NCI-H446 treated with DMSO at 0.1 percent for 48 hours (cell line): Measurements from ENCODE around the gene MYOZ2.
"Not testable (repeated sequence)": the region's sequence is repeated elsewhere in the genome, so short reads cannot be mapped to it uniquely, and the experiment has no call there.

Experiments used
- DNase-seq: peaks from one replicate; lab custom pipeline; 2025; lab: John Stamatoyannopoulos, UW

MYOZ2 gene

DNA sequence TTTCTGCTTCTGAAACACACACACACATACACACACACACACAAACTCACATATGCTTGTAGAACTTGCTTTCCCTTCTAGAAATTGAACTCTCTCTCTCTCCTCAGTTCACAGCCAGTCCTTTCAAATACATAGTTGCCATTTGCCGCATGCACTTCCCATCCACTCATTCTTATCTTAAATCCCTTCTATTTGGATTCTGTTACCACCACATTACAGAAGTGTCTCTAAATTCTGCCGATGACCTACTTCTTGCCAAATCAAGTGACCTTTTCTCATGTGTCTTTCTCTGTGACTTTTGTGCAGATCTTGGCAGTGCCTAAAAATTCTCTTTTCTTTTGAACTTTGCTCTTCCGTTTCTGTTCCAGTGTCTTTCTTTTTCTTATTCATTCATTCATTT lies 7.5 kb upstream of the MYOZ2 start:
- no peak for DNase-seq

DNA sequence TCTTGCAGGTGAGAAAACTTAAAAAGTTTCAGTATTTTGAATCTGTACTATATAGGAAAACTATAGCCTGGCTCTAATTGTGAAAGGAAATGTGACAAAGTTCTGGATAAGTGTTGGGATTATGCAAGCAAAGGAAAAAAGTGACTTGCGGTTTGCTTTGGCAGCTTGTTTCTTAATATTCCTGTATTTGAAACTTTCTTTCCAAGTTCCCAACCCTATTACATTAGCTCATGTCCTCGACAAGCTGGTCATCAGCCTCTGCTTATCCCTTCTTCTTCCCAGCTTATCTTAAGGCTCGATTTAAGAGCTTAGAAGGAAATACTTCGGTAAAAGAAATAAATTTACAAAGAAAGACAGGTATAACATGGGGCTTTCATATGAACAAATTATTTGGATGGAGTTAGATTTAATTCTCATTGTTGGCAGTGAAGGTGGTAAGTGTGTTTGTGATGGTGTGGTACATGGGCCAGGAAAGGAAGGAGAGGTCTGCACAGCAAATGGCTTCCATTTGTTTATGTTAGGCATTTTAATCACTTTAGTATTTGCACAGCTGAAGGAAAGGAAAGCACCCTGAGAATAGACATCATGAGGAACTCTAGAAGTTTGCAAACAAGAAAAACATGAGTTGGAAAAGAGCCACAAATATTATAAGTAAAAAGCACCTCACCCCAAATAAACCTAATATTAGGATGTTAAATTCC lies 5.1 kb upstream of the MYOZ2 start:
- no peak for DNase-seq

DNA sequence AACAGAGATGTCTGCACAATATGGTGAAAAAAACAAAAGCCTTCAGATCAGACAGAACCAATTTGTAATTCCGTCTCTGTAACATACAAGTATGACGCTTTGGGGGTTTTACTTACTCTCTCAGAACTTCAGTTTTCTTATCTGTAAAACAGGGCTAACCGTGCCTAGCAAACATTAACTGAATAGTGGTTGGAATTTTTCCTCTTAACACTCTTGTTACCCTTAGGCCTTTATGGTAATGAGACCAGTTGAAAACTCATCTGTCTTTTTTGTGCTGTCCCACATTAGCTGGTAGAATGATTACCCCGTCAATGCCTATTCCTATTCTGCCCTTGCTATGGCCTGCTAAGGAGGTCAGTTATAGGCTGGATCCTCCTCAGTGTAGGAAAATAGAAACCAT lies 4.5 kb upstream of the MYOZ2 start:
- no peak for DNase-seq

DNA sequence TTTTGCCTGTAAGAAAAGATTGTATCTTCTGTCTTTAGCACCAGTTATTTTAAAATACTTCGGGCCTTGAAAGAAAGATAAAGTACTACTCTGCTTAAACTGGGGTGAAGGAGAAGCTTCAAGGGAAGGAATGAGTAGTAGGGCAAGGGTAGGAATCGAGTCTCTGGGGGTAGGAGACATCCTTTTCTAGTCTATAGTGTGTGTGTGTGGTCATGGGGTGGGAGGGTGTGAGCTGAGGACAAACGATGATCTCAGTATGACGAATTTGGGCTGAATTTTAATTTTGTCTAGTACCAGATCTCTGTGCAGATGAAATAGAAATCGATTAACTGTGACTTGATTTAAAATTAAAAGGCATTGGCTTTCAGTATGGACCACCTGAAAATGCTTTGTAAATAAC lies 3.3 kb upstream of the MYOZ2 start:
- DNase-seq: no peak

DNA sequence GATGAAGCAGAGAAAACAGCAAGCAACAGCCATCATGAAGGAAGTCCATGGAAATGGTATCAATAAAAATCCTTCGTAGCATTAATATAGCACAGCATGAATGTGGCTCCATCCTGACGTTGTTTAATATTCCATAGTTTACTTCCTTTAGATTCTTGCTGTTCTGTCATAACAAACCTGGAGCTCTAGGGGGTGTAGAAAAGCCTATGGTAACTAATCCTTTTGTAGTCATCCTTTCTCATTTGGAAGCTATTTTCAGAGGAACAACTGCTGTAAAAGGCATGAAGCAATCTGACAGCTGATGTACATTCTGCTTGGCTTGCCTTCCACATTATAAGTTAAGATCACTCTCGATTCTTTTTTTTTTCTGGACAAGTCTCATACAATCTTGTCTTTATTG lies 914 bp downstream of the MYOZ2 start:
- DNase-seq: no peak

- no peak for DNase-seq
Observed at GRCh38 chr4:119138046-119138445, 2.4 kb downstream of the MYOZ2 start.

GRCh38 chr4:119139311-119139710 lies 3.7 kb downstream of the MYOZ2 start:
- DNase-seq: no peak

- DNase-seq: no peak
Observed at GRCh38 chr4:119139822-119140252, 4.2 kb downstream of the MYOZ2 start.

- not testable (repeated sequence) for DNase-seq
Observed at GRCh38 chr4:119141283-119141682, 5.7 kb downstream of the MYOZ2 start.

DNA sequence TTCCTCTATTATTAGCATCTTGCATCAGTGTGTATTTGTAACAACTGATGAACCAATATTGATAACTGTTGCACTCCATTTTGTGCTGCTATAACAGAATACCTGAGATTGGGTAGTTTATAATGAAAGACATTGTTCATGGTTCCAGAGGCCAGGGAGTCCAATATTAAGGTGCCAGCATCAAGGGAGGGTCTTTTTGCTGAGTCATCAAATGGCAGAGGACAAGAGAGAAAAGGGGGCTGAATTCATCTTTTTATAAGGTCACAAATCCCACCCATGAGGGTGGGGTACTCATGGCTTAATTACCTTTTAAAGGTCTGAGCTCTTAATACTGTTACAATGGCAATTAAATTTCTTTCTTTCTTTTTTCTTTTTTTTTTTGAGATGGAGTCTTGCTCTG lies 7.2 kb downstream of the MYOZ2 start:
- no peak for DNase-seq

GRCh38 chr4:119143341-119143740 lies 7.7 kb downstream of the MYOZ2 start:
- not testable (repeated sequence) for DNase-seq

DNA sequence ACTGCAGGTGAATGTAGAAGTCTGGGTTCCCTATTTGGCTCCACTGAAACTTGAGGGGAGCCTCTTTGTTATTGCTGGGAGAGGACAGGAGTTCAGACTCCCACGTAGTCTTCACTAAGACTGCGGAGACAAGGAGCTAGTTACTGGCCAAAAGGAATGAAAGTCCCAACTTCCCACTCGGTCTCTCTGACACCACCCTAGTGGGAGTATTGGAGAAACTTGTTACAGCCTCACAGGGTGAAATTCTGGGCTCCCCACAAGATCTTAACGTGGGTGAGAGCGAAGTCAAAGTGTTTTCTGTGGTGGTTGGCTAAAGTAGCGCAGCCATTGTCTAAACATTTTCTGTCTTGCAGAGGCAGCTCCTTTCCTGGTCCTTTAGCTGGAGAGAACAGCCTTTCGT lies 13.5 kb downstream of the MYOZ2 start:
- DNase-seq: no peak

- no peak for DNase-seq
Observed at GRCh38 chr4:119151161-119151560, 15.5 kb downstream of the MYOZ2 start.

DNA sequence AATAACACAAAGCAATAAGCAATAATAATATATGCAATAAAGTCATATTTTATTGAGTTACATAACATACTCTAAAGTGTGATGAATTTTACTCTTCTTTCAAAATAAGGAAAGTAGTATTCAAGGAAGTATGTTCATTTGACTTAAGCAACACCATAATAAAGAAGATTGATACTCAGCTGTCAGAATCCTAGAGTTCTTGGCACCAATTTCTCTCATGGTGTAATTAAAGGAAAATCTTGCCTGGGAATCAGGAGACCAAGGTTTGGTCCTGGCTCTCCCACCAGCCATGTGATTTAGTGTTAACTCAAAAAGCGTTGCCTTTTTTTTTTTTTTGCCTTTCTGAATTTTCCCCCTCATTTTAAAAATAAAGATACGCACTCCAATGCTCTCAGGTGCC lies 17.1 kb downstream of the MYOZ2 start:
- DNase-seq: no peak

DNA sequence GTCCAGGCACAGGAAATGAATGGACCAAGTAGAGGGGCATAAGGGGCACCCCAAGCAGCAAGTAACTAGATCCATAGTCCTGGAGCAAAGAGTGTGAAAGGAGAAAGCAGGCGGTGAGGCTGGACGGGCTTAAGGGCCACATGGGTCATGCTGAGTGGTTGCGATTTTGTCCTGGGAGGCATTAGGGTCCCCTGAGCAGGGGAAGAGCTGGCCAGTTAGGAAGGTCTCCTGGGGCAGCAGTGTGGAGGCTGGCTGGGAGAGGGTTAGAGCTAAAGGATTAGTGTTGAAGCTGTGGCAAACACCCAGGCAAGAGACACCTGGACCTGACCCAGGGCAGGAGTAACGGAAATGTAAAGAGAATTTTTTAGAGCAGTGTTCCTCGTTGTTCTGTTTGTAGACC lies 26.5 kb downstream of the MYOZ2 start:
- DNase-seq: no peak

- no peak for DNase-seq
Observed at GRCh38 chr4:119165767-119166166, 30.1 kb downstream of the MYOZ2 start.

DNA sequence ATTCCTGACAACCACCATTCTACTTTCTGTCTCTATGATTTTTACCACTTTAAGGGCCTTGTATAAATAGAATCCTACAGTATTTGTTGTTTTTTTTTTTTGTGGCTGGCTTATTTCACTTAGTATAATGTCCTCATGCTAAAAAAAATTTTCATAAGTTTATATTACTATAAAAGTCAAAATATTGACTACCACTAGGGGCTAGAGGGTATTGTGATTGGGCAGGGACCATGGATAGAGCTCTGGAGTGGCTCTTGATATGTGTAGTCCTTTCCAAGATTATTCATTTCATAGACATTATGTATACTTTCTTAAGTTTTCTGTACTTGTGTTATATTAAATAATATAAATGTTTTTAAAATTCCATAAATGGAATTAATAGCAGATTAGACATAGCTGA lies 34.6 kb downstream of the MYOZ2 start:
- DNase-seq: no peak

GRCh38 chr4:119172223-119172622 lies 36.6 kb downstream of the MYOZ2 start:
- DNase-seq: no peak

DNA sequence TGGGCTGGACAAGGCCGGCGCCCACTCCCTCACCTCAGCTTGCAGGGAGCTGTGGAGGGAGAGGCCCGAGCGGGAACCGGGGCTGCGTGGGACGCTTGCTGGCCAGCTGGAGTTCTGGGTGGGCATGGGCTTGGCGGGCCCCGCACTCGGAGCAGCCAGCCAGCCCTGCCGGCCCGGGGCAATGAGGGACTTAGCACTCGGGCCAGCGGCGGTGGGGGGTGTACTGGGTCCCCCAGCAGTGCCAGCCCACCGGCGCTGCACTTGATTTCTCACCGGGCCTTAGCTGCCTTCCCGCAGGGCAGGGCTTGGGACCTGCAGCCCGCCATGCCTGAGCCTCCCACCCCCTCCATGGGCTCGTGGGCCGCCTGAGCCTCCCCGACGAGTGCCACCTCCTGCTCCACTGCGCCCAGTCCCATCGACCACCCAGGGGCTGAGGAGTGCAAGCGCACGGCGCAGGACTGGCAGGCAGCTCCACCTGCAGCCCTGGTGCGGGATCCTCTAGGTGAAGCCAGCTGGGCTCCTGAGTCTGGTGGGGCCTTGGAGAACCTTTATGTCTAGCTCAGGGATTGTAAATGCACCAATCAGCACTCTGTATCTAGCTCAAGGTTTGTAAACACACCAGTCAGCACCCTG lies 38.2 kb downstream of the MYOZ2 start:
- DNase-seq: not testable (repeated sequence)

DNA sequence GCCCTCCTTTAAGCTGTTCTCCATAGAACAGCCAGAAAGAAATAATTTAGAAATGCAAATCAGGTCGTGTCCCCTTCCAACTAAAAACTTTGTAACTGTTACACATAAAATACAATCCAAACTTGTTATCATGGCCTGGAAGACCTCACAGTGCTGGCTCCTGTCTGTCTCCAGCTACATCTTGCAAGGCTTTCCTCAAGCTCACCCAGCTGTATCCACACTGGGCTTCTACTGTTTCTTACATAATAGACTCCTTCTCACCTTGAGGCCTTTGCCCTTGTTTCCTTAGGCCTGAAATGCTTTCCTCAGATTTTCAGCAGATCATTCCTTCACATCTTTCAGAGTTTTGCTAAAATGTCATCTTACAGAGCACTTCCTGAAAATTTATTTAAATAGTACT lies 43.4 kb downstream of the MYOZ2 start:
- DNase-seq: no peak

DNA sequence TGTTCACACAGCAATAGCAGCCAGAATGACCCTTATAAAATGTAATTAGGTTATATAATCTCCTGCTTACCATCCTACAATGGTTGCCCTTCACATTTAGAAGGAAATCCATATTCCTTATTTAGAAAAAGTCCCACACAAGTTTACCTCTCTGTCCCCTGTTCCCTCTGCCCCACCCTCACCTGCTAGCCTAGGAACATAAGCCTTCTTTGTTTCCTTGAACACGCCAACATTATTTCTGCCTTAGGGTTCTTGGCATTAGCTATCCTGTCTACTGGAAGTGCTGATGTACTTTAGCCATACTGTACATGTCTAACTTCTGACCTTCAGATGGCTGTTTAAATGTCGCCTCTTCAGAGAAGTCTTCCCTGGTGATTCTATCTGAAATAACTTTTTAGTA lies 48.5 kb downstream of the MYOZ2 start:
- no peak for DNase-seq

DNA sequence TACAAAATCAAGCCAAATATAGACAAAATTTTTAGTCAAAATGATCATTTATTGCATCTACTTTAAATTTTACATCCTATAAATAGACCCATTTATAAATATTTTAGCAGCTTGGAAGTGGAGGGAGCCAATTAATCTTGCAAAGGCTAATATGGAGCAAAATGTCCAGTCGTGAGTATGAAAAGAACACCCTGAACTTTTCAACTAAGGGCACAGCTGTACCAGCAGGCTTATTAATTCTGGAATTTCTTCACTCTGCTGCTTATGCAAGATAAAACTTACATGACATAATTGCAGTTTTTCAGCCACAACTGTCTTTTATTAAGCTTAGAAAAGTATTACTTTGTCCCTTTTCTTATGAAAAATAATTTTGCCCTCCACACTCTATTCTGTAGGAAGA lies 54.0 kb downstream of the MYOZ2 start:
- no peak for DNase-seq

DNA sequence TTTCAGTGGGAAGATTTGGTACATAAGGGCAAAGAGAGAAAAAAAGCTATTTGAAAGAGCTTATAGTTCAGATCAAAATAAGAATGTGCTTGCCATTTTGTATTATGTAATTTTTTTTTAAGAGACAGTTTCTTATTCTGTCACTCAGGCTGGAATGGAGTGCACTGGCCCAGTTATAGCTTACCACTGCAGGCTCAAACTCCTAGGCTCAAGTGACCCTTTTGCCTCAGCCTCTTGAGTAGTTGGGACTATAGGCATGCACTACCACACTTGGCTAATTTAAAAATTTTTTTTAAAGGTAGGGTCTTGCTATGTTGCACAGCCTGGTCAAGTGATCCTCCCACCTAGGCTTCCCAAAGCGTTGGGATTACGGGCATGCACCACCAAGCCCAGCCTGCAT lies 54.7 kb downstream of the MYOZ2 start:
- no peak for DNase-seq

DNA sequence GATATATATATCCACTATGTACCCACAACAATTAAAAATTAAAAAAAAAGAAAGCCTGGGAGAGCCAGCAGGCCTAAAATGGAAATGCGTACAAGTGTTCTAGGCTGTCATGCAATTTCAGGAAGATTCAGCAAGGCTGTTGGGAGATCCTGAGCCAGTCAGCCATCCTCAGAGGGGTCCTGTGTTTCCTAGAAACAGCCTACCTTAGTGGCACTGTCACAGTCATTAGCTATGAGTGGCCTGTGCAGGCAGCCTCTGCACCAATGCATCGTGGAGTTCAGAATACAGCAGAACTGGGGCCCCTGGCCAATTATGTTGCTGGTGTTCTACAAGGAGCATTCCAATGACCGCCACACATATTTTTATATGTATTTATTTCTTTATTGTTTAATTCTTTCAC lies 55.9 kb downstream of the MYOZ2 start:
- no peak for DNase-seq
